Hepatocyte (in vitro differentiated cells): ENCODE results near the gene ESPL1.
"Not testable (repeated sequence)": the region's sequence is repeated elsewhere in the genome, so short reads cannot be mapped to it uniquely, and the experiment has no call there.

Experiments used
- EZH2 ChIP-seq: fragments of 200-600 bp; sonication (generic); IDR thresholded peaks from 2 replicates; pipeline ENCODE4 v1.6.1; 2016; ENCODE audit warnings: antibody characterized with exemption, mild to moderate bottlenecking, borderline replicate concordance
- EZH2phosphoT487 ChIP-seq: fragments of 200-600 bp; sonication (generic); IDR thresholded peaks from one replicate; pipeline ENCODE4 v1.6.1; 2018; ENCODE audit warnings: antibody characterized with exemption, mild to moderate bottlenecking, low read depth, moderate library complexity; ENCODE audit not compliant: unreplicated experiment, severe bottlenecking
- TF ChIP-seq, protein P1 (sequence below): fragments of 200-600 bp; sonication (generic); IDR thresholded peaks from 2 replicates; pipeline ENCODE4 v1.5.1; 2016; ENCODE audit warnings: antibody characterized with exemption, mild to moderate bottlenecking; ENCODE audit not compliant: poor library complexity

DNA sequence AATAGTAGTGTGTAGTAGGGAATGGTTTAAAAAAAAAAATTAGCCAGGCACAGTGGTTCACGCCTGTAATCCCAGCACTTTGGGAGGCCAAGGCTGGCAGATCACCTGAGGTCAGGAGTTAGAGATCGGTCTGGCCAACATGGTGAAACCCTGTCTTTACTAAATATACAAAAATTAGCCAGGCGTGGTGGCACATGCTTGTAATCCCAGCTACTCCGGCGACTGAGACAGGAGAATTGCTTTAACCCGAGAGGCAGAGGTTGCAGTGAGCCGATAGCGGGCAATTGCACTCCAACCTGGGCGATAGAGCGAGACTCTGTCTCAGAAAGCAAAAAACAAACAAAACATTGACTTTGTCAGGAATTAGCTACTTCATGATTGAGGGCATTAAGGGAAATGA, 29.0 kb downstream of the ESPL1 start:
- TF ChIP-seq, protein P1, sequence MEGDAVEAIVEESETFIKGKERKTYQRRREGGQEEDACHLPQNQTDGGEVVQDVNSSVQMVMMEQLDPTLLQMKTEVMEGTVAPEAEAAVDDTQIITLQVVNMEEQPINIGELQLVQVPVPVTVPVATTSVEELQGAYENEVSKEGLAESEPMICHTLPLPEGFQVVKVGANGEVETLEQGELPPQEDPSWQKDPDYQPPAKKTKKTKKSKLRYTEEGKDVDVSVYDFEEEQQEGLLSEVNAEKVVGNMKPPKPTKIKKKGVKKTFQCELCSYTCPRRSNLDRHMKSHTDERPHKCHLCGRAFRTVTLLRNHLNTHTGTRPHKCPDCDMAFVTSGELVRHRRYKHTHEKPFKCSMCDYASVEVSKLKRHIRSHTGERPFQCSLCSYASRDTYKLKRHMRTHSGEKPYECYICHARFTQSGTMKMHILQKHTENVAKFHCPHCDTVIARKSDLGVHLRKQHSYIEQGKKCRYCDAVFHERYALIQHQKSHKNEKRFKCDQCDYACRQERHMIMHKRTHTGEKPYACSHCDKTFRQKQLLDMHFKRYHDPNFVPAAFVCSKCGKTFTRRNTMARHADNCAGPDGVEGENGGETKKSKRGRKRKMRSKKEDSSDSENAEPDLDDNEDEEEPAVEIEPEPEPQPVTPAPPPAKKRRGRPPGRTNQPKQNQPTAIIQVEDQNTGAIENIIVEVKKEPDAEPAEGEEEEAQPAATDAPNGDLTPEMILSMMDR: not testable (repeated sequence)
- TF ChIP-seq EZH2, EZH2phosphoT487: not testable (repeated sequence)
